Anterior cingulate cortex (tissue), 58 donors: Measurements from ENCODE around the gene DNTT.

Experiments used
- DNase-seq, 58 donors: peaks; one replicate each; lab custom pipeline; 2025; lab: John Stamatoyannopoulos, UW

DNTT gene

GRCh38 chr10:96371356-96371755 lies 67.1 kb downstream of the DNTT start:
- DNase-seq = no peak

GRCh38 chr10:96374004-96374403 lies 69.8 kb downstream of the DNTT start:
- DNase-seq = no peak

GRCh38 chr10:96374639-96374984 lies 70.4 kb downstream of the DNTT start:
- peak in 10 of 58 donors; percentile 12 to 60 (median 36) for DNase-seq

GRCh38 chr10:96374985-96375830 lies 71.0 kb downstream of the DNTT start:
- peak; percentile 43 to 95 (median 82) for DNase-seq

GRCh38 chr10:96376483-96376882 lies 72.2 kb downstream of the DNTT start:
- no peak for DNase-seq

- no peak for DNase-seq
Measured at GRCh38 chr10:96377816-96378294, 73.6 kb downstream of the DNTT start.

GRCh38 chr10:96378741-96379140 lies 74.5 kb downstream of the DNTT start:
- DNase-seq = no peak

GRCh38 chr10:96379758-96380157 lies 75.5 kb downstream of the DNTT start:
- DNase-seq = no peak

GRCh38 chr10:96380821-96381220 lies 76.6 kb downstream of the DNTT start:
- no peak for DNase-seq

GRCh38 chr10:96384506-96384905 lies 80.3 kb downstream of the DNTT start:
- no peak for DNase-seq

GRCh38 chr10:96387161-96387560 lies 82.9 kb downstream of the DNTT start:
- DNase-seq = no peak

- no peak for DNase-seq
Measured at GRCh38 chr10:96387601-96388000, 83.4 kb downstream of the DNTT start.
